Right lobe of liver (tissue), 6 donors: ENCODE results near the gene NEB. TPM values are rescaled to one million over a fixed set of nuclear protein-coding genes. Genes with fewer than 3 reads are reported as not detected.
"Not testable (repeated sequence)": the region's sequence is repeated elsewhere in the genome, so short reads cannot be mapped to it uniquely, and the experiment has no call there.

Source experiments
- ATAC-seq, 4 donors: fragments of 200-7000 bp; cut with Tn5 transposase; one replicate each; pipeline ENCODE4 v1.9.1; 2020; ENCODE audit warnings: mild to moderate bottlenecking in 4 of 4, moderate library complexity in 4 of 4
- DNase-seq, 3 donors: peaks; one replicate each; pipeline ENCODE4 v3.0.0-alpha.2; 2020
- H3K27ac ChIP-seq, 3 donors: fragments of 200-600 bp; one replicate each; pipeline ENCODE4 v1.8.0; 2022
- H3K27me3 ChIP-seq, 2 donors: fragments of 200-600 bp; one replicate each; pipeline ENCODE4 v1.8.0; 2022
- H3K36me3 ChIP-seq, 4 donors: fragments of 200-600 bp; sonication (generic) in 1 of 4; one replicate each; pipeline versions ENCODE4 v1.5.1 to v1.8.0; 2017 to 2022; ENCODE audit warnings: control low read depth in 1 of 4
- H3K4me1 ChIP-seq, 4 donors: fragments of 200-600 bp; sonication (generic) in 1 of 4; one replicate each; pipeline versions ENCODE4 v1.5.1 to v1.8.0; 2017 to 2022; ENCODE audit warnings: control low read depth in 1 of 4
- H3K4me3 ChIP-seq, 3 donors: fragments of 200-600 bp; one replicate each; pipeline ENCODE4 v1.8.0; 2022
- H3K9me3 ChIP-seq, 4 donors: fragments of 200-600 bp; sonication (generic) in 1 of 4; one replicate each; pipeline versions ENCODE4 v1.5.1 to v1.8.0; 2017 to 2022; ENCODE audit warnings: control low read depth in 1 of 4
- CTCF ChIP-seq, 4 donors: fragments of 200-600 bp in 3 of 4; fragments of 450-650 bp in 1 of 4; IDR thresholded peaks; one replicate each; pipeline versions ENCODE4 v1.5.1 to v1.8.0; 2016 to 2022; ENCODE audit warnings: antibody characterized with exemption in 4 of 4, mild to moderate bottlenecking in 2 of 4
- POLR2A ChIP-seq: fragments of 450-650 bp; IDR thresholded peaks from one replicate; pipeline ENCODE4 v1.6.1; 2017; ENCODE audit warnings: antibody characterized with exemption, mild to moderate bottlenecking
- WGBS: methylation state at CpG from one replicate; pipeline ENCODE4 v1.1.6; 2018; ENCODE audit warnings: low coverage, low lambda C conversion rate; ENCODE audit not compliant: insufficient coverage; ENCODE audit errors: missing lambda C conversion rate; 5-methylcytosine and 5-hydroxymethylcytosine counted together
- intact Hi-C, 2 donors: fragments of 100-400 bp; cut with DNase I; formaldehyde crosslinking; loops; one replicate each; pipeline versions ENCODE4 v1.11.2 to v1.14.1; 2022
- total RNA-seq, 6 experiments: library from RNA; depleted of rRNA in 2 of 6; stranded (reverse); fragments of >200 nt in 2 of 6; fragmentation: NEBNext Ultra II Directional in 3 of 6; extraction: Animal tissue kit (Norgen Biotek cat#: 25700) in 3 of 6; gene quantifications; one replicate each; pipeline versions ENCODE4 v1.1.0 to v1.2.4, GENCODE V29; 2016 to 2023
- donor health status: DM: no; HTN: yes; CAD: no.
- donor health status: DM: no; HTN: no; CAD: no.
- donor health status: DM: no; HTN: no; CAD: no.
- donor health status: DM: no; HTN: yes; CAD: no.
- donor health status: DM: no; HTN: yes; CAD: no.

The NEB gene
- total RNA-seq, 6 experiments from 2014 or later = 1.3 to 23.1 (median 9.2) TPM

- H3K27me3 ChIP-seq, H3K27ac ChIP-seq, DNase-seq, intact Hi-C loops, H3K4me1 ChIP-seq, H3K9me3 ChIP-seq, H3K4me3 ChIP-seq, H3K36me3 ChIP-seq: not testable (repeated sequence)
- TF ChIP-seq CTCF (IDR thresholded peaks at IDR 0.05) = peak in 2 of 4 donors; percentile 31 to 34
- ATAC-seq = peak; percentile 71 to 87 (median 83)
- WGBS = 55% methylated on average over 2 of the region's 5 CpGs
These were observed 142.9 kb downstream of the NEB start for GRCh38 chr2:151591250-151591907.

DNA sequence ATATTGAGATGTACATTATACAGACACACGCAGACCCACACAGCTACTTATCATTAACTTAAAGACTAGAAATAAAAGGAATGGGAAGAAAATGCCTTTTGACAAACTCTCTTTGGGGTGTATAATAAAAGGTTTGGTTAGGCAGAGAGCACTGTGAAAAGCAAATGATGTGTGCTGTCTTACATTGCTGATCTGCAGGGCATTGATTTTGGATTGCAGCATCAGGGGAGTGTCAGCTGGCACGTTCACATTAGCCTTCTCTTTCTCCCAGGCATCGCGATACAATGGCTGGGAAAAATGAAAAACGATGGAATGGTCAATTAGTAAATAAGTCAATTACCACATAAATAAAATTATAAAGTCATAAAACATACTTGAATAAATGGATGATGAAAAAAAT is 153.0 kb downstream of the NEB start:
- no CpG with 5 or more reads among the region's 5 CpGs for WGBS
- H3K4me3 ChIP-seq, H3K36me3 ChIP-seq, H3K4me1 ChIP-seq, H3K27ac ChIP-seq, H3K9me3 ChIP-seq, H3K27me3 ChIP-seq, intact Hi-C loops, DNase-seq: not testable (repeated sequence)
- ATAC-seq = peak; percentile 63 to 77 (median 74)

DNA sequence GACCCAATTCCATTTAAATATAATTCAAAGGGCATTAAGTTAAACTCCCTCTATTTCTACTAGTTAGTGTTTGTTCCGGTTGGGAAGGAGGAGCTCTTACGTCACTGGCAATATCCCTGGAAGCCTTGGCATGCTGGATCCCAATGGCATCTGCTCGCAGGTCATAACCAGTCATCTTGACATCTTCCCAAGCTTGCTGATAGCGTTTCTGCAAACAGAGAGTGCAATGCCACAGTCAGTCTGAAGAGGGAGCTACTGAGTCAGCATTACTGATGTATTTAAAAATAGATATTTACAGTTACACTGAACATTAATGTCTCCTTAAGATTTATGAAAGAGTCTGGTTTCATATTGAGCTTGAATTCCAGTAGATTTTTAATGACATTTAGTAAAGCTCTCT is 153.6 kb downstream of the NEB start:
- H3K4me3 ChIP-seq, intact Hi-C loops, DNase-seq, H3K36me3 ChIP-seq, H3K27ac ChIP-seq, H3K4me1 ChIP-seq, H3K9me3 ChIP-seq, H3K27me3 ChIP-seq: not testable (repeated sequence)
- peak; percentile 80 to 97 (median 94) for ATAC-seq
- no CpG with 5 or more reads among the region's 4 CpGs for WGBS

- Histone ChIP-seq H3K27me3 (no peaks in the 10 kb centered on the region), H3K4me3 (no peak overlapping the region), H3K27ac (no peak overlapping the region), H3K4me1 (no peaks in the 10 kb centered on the region), H3K9me3 (no peaks in the 10 kb centered on the region), H3K36me3 (no peaks in the 10 kb centered on the region)
- TF ChIP-seq CTCF (IDR thresholded peaks at IDR 0.05) (no peak), POLR2A (no peak)
- 70% methylated on average over 5 of the region's 5 CpGs for WGBS
- no peak for ATAC-seq
- intact Hi-C loops = no loop called here
- DNase-seq = no peak
These were observed 157.2 kb downstream of the NEB start for GRCh38 chr2:151577116-151577515.

DNA sequence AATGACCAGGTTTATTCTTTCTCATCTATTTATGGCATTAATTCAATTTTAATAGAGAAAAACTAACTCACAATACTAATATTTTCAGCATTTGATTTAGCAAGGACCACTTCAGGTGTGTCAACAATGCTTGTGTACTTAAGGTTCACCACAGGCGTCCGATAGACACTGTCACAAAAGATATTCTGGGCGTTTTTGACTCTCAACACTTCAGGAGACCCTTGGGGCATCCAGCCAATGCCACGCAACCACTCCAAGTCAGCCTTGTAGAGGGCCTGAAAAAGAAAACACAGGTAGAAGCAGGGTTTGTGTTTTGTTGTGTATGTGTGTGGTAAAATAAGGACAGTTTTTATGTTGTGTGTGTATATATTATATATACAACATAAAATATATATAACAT is 158.2 kb downstream of the NEB start:
- ATAC-seq = no peak
- WGBS = 61% methylated on average over 4 of the region's 4 CpGs
- H3K4me1 ChIP-seq = no peaks in the 10 kb centered on the region

More for the DNA sequence above, 158.2 kb downstream of the NEB start:
- no peak overlapping the region for H3K4me3 ChIP-seq
- intact Hi-C loops = no loop called here
- no peaks in the 10 kb centered on the region for H3K27me3 ChIP-seq
- no peaks in the 10 kb centered on the region for H3K9me3 ChIP-seq
- H3K27ac ChIP-seq = no peak overlapping the region
- TF ChIP-seq CTCF (IDR thresholded peaks at IDR 0.05) (no peak), POLR2A (no peak)
- H3K36me3 ChIP-seq = no peaks in the 10 kb centered on the region
- DNase-seq = no peak
